Progenitor cell of endocrine pancreas (in vitro differentiated cells): ENCODE measurements around the gene DDX59. TPM values are rescaled to one million over a fixed set of nuclear protein-coding genes. Genes with fewer than 3 reads are reported as not detected.
"Not testable (repeated sequence)": the region's sequence is repeated elsewhere in the genome, so short reads cannot be mapped to it uniquely, and the experiment has no call there.

ENCODE experiments used
- DNase-seq: peaks from one replicate; pipeline ENCODE4 v3.0.0; 2021; ENCODE audit warnings: low spot score; ENCODE audit not compliant: unreplicated experiment
- H3K27ac Mint-ChIP-seq: 2 replicates; pipeline ENCODE4 v1.8.0; 2021; ENCODE audit warnings: mild to moderate bottlenecking, moderate library complexity, mixed read lengths
- H3K27me3 Mint-ChIP-seq: 2 replicates; pipeline ENCODE4 v1.8.0; 2021; ENCODE audit warnings: mixed read lengths
- H3K36me3 Mint-ChIP-seq: 2 replicates; pipeline ENCODE4 v1.8.0; 2022; ENCODE audit warnings: mixed read lengths; ENCODE audit not compliant: insufficient read depth
- H3K4me1 Mint-ChIP-seq: 2 replicates; pipeline ENCODE4 v1.8.0; 2021; ENCODE audit warnings: low read depth, mixed read lengths
- H3K4me3 Mint-ChIP-seq: 2 replicates; pipeline ENCODE4 v1.8.0; 2021; ENCODE audit warnings: low read depth, mild to moderate bottlenecking, moderate library complexity, mixed read lengths
- H3K9me3 Mint-ChIP-seq: 2 replicates; pipeline ENCODE4 v1.8.0; 2021; ENCODE audit warnings: low read depth, mixed read lengths
- CTCF ChIP-seq: fragments of 200-600 bp; sonication (generic); IDR thresholded peaks from one replicate; pipeline ENCODE4 v1.5.0; 2021; ENCODE audit warnings: antibody characterized with exemption, mild to moderate bottlenecking; ENCODE audit not compliant: unreplicated experiment
- total RNA-seq: library from RNA; stranded (reverse); gene quantifications from 2 replicates; pipeline ENCODE4 v1.2.1, GENCODE V29; 2021

DDX59 gene
- total RNA-seq, 1 donor from 2014 or later = 19.2 TPM

GRCh38 chr1:200631375-200631774 lies 38.3 kb downstream of the DDX59 start:
- H3K27ac Mint-ChIP-seq = no peak overlapping the region
- no peak for TF ChIP-seq CTCF
- no peaks in the 10 kb centered on the region for H3K9me3 Mint-ChIP-seq
- H3K27me3 Mint-ChIP-seq = no peaks in the 10 kb centered on the region
- H3K4me1 Mint-ChIP-seq = peaks cover 11% of the 10 kb centered on the region
- H3K4me3 Mint-ChIP-seq = no peak overlapping the region
- no peaks in the 10 kb centered on the region for H3K36me3 Mint-ChIP-seq
- DNase-seq = no peak

- H3K36me3 Mint-ChIP-seq, DNase-seq, H3K27ac Mint-ChIP-seq, H3K27me3 Mint-ChIP-seq, H3K4me3 Mint-ChIP-seq, H3K9me3 Mint-ChIP-seq: not testable (repeated sequence)
- peaks cover 11% of the 10 kb centered on the region for H3K4me1 Mint-ChIP-seq
These were observed 39.2 kb downstream of the DDX59 start for GRCh38 chr1:200630515-200630899.

GRCh38 chr1:200629876-200630514 lies 39.7 kb downstream of the DDX59 start:
- H3K36me3 Mint-ChIP-seq = no peaks in the 10 kb centered on the region
- no peaks in the 10 kb centered on the region for H3K9me3 Mint-ChIP-seq
- no peaks in the 10 kb centered on the region for H3K27me3 Mint-ChIP-seq
- no peak for TF ChIP-seq CTCF
- DNase-seq = no peak
- H3K27ac Mint-ChIP-seq = peak overlapping the region; percentile 10
- H3K4me1 Mint-ChIP-seq = peaks cover 11% of the 10 kb centered on the region
- no peak overlapping the region for H3K4me3 Mint-ChIP-seq

- TF ChIP-seq CTCF = no peak
- Mint-ChIP-seq H3K4me3 (no peak overlapping the region), H3K27me3 (no peaks in the 10 kb centered on the region)
These were observed 41.4 kb downstream of the DDX59 start for GRCh38 chr1:200628223-200628881.

GRCh38 chr1:200627575-200628222 lies 42.0 kb downstream of the DDX59 start:
- TF ChIP-seq CTCF = no peak
- no peaks in the 10 kb centered on the region for H3K36me3 Mint-ChIP-seq
- H3K27me3 Mint-ChIP-seq = no peaks in the 10 kb centered on the region
- peaks cover 11% of the 10 kb centered on the region for H3K4me1 Mint-ChIP-seq
- H3K4me3 Mint-ChIP-seq = no peak overlapping the region
- no peak overlapping the region for H3K27ac Mint-ChIP-seq
- H3K9me3 Mint-ChIP-seq = no peaks in the 10 kb centered on the region
- no peak for DNase-seq

More at GRCh38 chr1:200628223-200628881, 41.4 kb downstream of the DDX59 start:
- H3K4me1 Mint-ChIP-seq = peaks cover 11% of the 10 kb centered on the region
- no peaks in the 10 kb centered on the region for H3K9me3 Mint-ChIP-seq
- DNase-seq = no peak
- H3K36me3 Mint-ChIP-seq = no peaks in the 10 kb centered on the region
- H3K27ac Mint-ChIP-seq = no peak overlapping the region
